Loucy (cell line): ENCODE data around the gene PTMA.

Source experiments
- H2AFZ ChIP-seq: fragments of 200-600 bp; sonication (generic); 2 replicates; pipeline ENCODE4 v1.6.0; 2016; ENCODE audit warnings: antibody characterized with exemption, mild to moderate bottlenecking, low read length, moderate library complexity
- H3F3A ChIP-seq: fragments of 200-600 bp; 2 replicates; pipeline ENCODE4 v1.6.0; 2016; ENCODE audit warnings: antibody characterized with exemption, low read depth, mild to moderate bottlenecking
- H3K27me3 ChIP-seq: fragments of 200-600 bp; sonication (generic); 2 replicates; pipeline ENCODE4 v1.6.1; 2014; ENCODE audit warnings: low read length, mild to moderate bottlenecking; ENCODE audit not compliant: insufficient read depth, poor library complexity, severe bottlenecking
- H3K36me3 ChIP-seq: fragments of 200-600 bp; sonication (generic); 2 replicates; pipeline ENCODE4 v1.6.1; 2016; ENCODE audit warnings: low read length; ENCODE audit not compliant: insufficient read depth
- H3K4me1 ChIP-seq: fragments of 200-600 bp; sonication (generic); 2 replicates; pipeline ENCODE4 v1.5.1; 2014; ENCODE audit warnings: low read length, mild to moderate bottlenecking; ENCODE audit not compliant: insufficient read depth, poor library complexity, severe bottlenecking
- H3K4me2 ChIP-seq: fragments of 200-600 bp; sonication (generic); 2 replicates; pipeline ENCODE4 v1.6.0; 2014; ENCODE audit warnings: antibody characterized with exemption, low read length, low read depth, mild to moderate bottlenecking; ENCODE audit not compliant: poor library complexity, severe bottlenecking
- H3K4me3 ChIP-seq: fragments of 200-600 bp; sonication (generic); 2 replicates; pipeline ENCODE4 v1.5.1; 2014; ENCODE audit warnings: low read length, mild to moderate bottlenecking, mixed read lengths; ENCODE audit not compliant: poor library complexity, severe bottlenecking
- H3K79me2 ChIP-seq: fragments of 200-600 bp; sonication (generic); 2 replicates; pipeline ENCODE4 v1.6.1; 2014; ENCODE audit warnings: low read length; ENCODE audit not compliant: insufficient read depth
- H3K9ac ChIP-seq: fragments of 200-600 bp; sonication (generic); 2 replicates; pipeline ENCODE4 v1.6.0; 2014; ENCODE audit warnings: mild to moderate bottlenecking, low read depth, low read length, moderate library complexity; ENCODE audit not compliant: poor library complexity, severe bottlenecking
- H3K9me2 ChIP-seq: fragments of 200-600 bp; sonication (generic); replicated peaks from 2 replicates; pipeline ENCODE4 v1.6.1; 2016; ENCODE audit warnings: low read depth, low read length, mixed read lengths
- H3K9me3 ChIP-seq: fragments of 200-600 bp; sonication (generic); 2 replicates; pipeline ENCODE4 v1.6.1; 2014; ENCODE audit warnings: mild to moderate bottlenecking, antibody characterized with exemption, low read length, low read depth; ENCODE audit not compliant: insufficient read depth
- H4K20me1 ChIP-seq: fragments of 200-600 bp; sonication (generic); 2 replicates; pipeline ENCODE4 v1.6.0; 2014; ENCODE audit warnings: antibody characterized with exemption, low read length, mild to moderate bottlenecking; ENCODE audit not compliant: insufficient read depth, poor library complexity, severe bottlenecking
- EZH2phosphoT487 ChIP-seq: fragments of 200-600 bp; IDR thresholded peaks from 2 replicates; pipeline ENCODE4 v1.6.1; 2018; ENCODE audit warnings: antibody characterized with exemption, mild to moderate bottlenecking, moderate library complexity, borderline replicate concordance
- TF ChIP-seq, protein P1 (sequence below): fragments of 200-600 bp; sonication (generic); conservative IDR thresholded peaks from 2 replicates; pipeline ENCODE4 v1.5.1; 2014; ENCODE audit warnings: mild to moderate bottlenecking, antibody characterized with exemption, low read length

Gene PTMA

DNA sequence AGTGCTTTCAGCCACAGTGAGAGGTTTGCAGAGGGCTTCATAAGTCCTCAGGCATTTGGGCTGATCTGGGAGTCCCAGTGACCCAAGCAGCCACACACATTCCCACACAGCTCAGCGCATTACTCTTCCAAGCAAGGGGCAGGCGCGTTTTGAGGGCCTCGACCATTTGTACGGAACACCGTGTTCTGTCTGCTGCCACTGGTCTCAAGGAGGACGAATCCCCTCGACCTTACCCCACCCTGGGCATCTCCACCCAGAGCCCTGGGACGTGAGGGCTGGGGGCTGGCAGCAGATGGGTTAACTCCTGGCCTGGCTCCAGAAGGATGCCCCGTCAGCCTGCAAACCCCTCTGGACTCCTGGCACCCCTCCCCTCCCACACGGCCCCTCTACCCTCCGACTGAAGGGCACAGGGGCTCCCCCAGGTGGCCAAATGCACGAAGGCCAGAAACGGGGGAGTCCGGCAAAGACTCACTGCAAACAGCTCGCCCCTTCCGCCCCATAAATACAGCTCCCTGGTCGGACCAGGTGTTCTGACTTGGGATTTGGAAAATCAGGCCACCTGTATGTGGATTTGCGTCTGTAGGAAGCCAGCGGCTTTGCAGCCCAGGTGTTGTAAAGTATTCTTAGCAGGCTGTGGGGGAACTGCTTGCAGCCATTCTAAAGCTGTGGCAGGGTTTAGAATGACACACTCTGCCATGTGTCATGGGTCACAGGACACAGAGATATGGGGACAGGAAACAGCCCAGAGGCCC is 33.6 kb upstream of the PTMA start:
- H3K36me3 ChIP-seq, result no peaks in the 10 kb centered on the region
- peak overlapping the region; percentile 58 for H3K4me3 ChIP-seq
- peaks cover 48% of the 10 kb centered on the region for H3K4me1 ChIP-seq
- peak overlapping the region; percentile 31 for H3K9ac ChIP-seq
- TF ChIP-seq EZH2phosphoT487, result no peak
- TF ChIP-seq, protein P1, sequence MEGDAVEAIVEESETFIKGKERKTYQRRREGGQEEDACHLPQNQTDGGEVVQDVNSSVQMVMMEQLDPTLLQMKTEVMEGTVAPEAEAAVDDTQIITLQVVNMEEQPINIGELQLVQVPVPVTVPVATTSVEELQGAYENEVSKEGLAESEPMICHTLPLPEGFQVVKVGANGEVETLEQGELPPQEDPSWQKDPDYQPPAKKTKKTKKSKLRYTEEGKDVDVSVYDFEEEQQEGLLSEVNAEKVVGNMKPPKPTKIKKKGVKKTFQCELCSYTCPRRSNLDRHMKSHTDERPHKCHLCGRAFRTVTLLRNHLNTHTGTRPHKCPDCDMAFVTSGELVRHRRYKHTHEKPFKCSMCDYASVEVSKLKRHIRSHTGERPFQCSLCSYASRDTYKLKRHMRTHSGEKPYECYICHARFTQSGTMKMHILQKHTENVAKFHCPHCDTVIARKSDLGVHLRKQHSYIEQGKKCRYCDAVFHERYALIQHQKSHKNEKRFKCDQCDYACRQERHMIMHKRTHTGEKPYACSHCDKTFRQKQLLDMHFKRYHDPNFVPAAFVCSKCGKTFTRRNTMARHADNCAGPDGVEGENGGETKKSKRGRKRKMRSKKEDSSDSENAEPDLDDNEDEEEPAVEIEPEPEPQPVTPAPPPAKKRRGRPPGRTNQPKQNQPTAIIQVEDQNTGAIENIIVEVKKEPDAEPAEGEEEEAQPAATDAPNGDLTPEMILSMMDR, result peak; percentile 92
- H3K27me3 ChIP-seq, result no peaks in the 10 kb centered on the region
- no peaks in the 10 kb centered on the region for H3K9me3 ChIP-seq
- no peaks in the 10 kb centered on the region for H4K20me1 ChIP-seq
- no peaks in the 10 kb centered on the region for H3K9me2 ChIP-seq
- H2AFZ ChIP-seq, result peak overlapping the region; percentile 91
- H3K4me2 ChIP-seq, result peak overlapping the region; percentile 62
- peaks cover 4% of the 10 kb centered on the region; the same call in 1 of the 2 replicates for H3K79me2 ChIP-seq
- no peaks in the 10 kb centered on the region for H3F3A ChIP-seq

GRCh38 chr2:231676243-231676642 is 32.1 kb upstream of the PTMA start:
- H3F3A ChIP-seq, result no peaks in the 10 kb centered on the region
- no peak overlapping the region for H3K9ac ChIP-seq
- H3K4me1 ChIP-seq, result peaks cover 42% of the 10 kb centered on the region
- no peaks in the 10 kb centered on the region for H4K20me1 ChIP-seq
- no peaks in the 10 kb centered on the region for H3K27me3 ChIP-seq
- H2AFZ ChIP-seq, result no peak overlapping the region
- no peaks in the 10 kb centered on the region for H3K9me3 ChIP-seq
- peaks cover 4% of the 10 kb centered on the region; the same call in 1 of the 2 replicates for H3K79me2 ChIP-seq
- H3K36me3 ChIP-seq, result no peaks in the 10 kb centered on the region
- H3K4me2 ChIP-seq, result no peak overlapping the region
- H3K9me2 ChIP-seq, result no peaks in the 10 kb centered on the region
- H3K4me3 ChIP-seq, result no peak overlapping the region
- TF ChIP-seq EZH2phosphoT487, result no peak
- TF ChIP-seq, protein P1, result no peak

- no peaks in the 10 kb centered on the region for H3K36me3 ChIP-seq
- no peak overlapping the region for H2AFZ ChIP-seq
- no peaks in the 10 kb centered on the region for H4K20me1 ChIP-seq
- H3K4me1 ChIP-seq, result peaks cover 28% of the 10 kb centered on the region
- peaks cover 4% of the 10 kb centered on the region; the same call in 1 of the 2 replicates for H3K79me2 ChIP-seq
- no peak overlapping the region for H3K4me3 ChIP-seq
- no peak overlapping the region for H3K9ac ChIP-seq
- H3F3A ChIP-seq, result no peaks in the 10 kb centered on the region
- H3K27me3 ChIP-seq, result no peaks in the 10 kb centered on the region
- TF ChIP-seq, protein P1, result peak; percentile 90
- TF ChIP-seq EZH2phosphoT487, result no peak
- H3K9me2 ChIP-seq, result no peaks in the 10 kb centered on the region
- H3K4me2 ChIP-seq, result no peak overlapping the region
- no peaks in the 10 kb centered on the region for H3K9me3 ChIP-seq
Observed at GRCh38 chr2:231677632-231678104, 30.7 kb upstream of the PTMA start.
